HepG2 (cell line): ENCODE measurements around the gene TADA2B. TPM values are rescaled to one million over a fixed set of nuclear protein-coding genes. Genes with fewer than 3 reads are reported as not detected.

Source experiments
- CREB3 ChIP-seq: sonication (generic); formaldehyde crosslinking; IDR thresholded peaks from 2 replicates; pipeline ENCODE4 v1.5.0; 2020; ENCODE audit warnings: missing genetic modification reagents
- EP300 ChIP-seq, 3 experiments: sonication (generic) in 1 of 3; formaldehyde crosslinking in 1 of 3; IDR thresholded peaks; 2 replicates each; pipeline versions ENCODE4 v1.5.1 to v1.6.1; 2011 to 2020; ENCODE audit warnings: low read depth in 2 of 3, low read length in 2 of 3, borderline replicate concordance in 1 of 3, improper control_type of control experiment in 1 of 3, mild to moderate bottlenecking in 1 of 3, missing genetic modification reagents in 1 of 3, moderate library complexity in 1 of 3
- FLYWCH1 ChIP-seq: sonication (generic); formaldehyde crosslinking; IDR thresholded peaks from 2 replicates; pipeline ENCODE4 v1.8.1; 2023; ENCODE audit warnings: mild to moderate bottlenecking, missing genetic modification reagents
- GZF1 ChIP-seq: sonication (generic); formaldehyde crosslinking; IDR thresholded peaks from 2 replicates; pipeline ENCODE4 v1.5.1; 2020; ENCODE audit warnings: mild to moderate bottlenecking, missing genetic modification reagents
- HMGXB3 ChIP-seq: sonication (generic); formaldehyde crosslinking; IDR thresholded peaks from 2 replicates; pipeline ENCODE4 v1.4.0; 2020; ENCODE audit warnings: missing genetic modification reagents, borderline replicate concordance
- ISL2 ChIP-seq: sonication (generic); formaldehyde crosslinking; IDR thresholded peaks from 2 replicates; pipeline ENCODE4 v1.5.0; 2020; ENCODE audit warnings: missing genetic modification reagents
- KDM1A ChIP-seq: IDR thresholded peaks from 2 replicates; pipeline ENCODE4 v1.6.1; 2016; ENCODE audit warnings: missing compliant biosample characterization
- KDM4B ChIP-seq: sonication (generic); formaldehyde crosslinking; IDR thresholded peaks from 2 replicates; pipeline ENCODE4 v1.4.0; 2020; ENCODE audit warnings: missing genetic modification reagents
- PHF20 ChIP-seq: sonication (generic); formaldehyde crosslinking; IDR thresholded peaks from 2 replicates; pipeline ENCODE4 v1.5.0; 2020; ENCODE audit warnings: mild to moderate bottlenecking, missing genetic modification reagents
- RCOR2 ChIP-seq: IDR thresholded peaks from 2 replicates; pipeline ENCODE4 v1.6.1; 2016; ENCODE audit warnings: missing biosample characterization, missing genetic modification reagents
- RFX3 ChIP-seq: IDR thresholded peaks from 2 replicates; pipeline ENCODE4 v1.6.1; 2016; ENCODE audit warnings: missing biosample characterization, missing genetic modification reagents
- SRSF4 ChIP-seq: fragments of 200-400 bp; formaldehyde crosslinking; IDR thresholded peaks from one replicate; pipeline ENCODE4 v1.6.1; 2018; ENCODE audit warnings: mild to moderate bottlenecking, low read depth, low read length, moderate library complexity; ENCODE audit not compliant: poor library complexity, severe bottlenecking
- TBX2 ChIP-seq: sonication (generic); formaldehyde crosslinking; IDR thresholded peaks from 2 replicates; pipeline ENCODE4 v1.5.0; 2020; ENCODE audit warnings: missing genetic modification reagents, mild to moderate bottlenecking, borderline replicate concordance
- ZFP36L1 ChIP-seq: sonication (generic); formaldehyde crosslinking; IDR thresholded peaks from 2 replicates; pipeline ENCODE4 v1.8.0; 2022; ENCODE audit warnings: mild to moderate bottlenecking, missing genetic modification reagents, moderate library complexity
- ZNF552 ChIP-seq: sonication (generic); formaldehyde crosslinking; IDR thresholded peaks from 2 replicates; pipeline ENCODE4 v1.9.0; 2022; ENCODE audit warnings: missing genetic modification reagents, mild to moderate bottlenecking, borderline replicate concordance
- ZNF691 ChIP-seq: sonication (generic); formaldehyde crosslinking; IDR thresholded peaks from 2 replicates; pipeline ENCODE4 v1.4.0; 2020; ENCODE audit warnings: missing genetic modification reagents, low read depth, mild to moderate bottlenecking, borderline replicate concordance
- ZNF720 ChIP-seq: sonication (generic); formaldehyde crosslinking; IDR thresholded peaks from 2 replicates; pipeline ENCODE4 v1.4.0; 2020; ENCODE audit warnings: missing genetic modification reagents
- ZNF761 ChIP-seq: sonication (generic); formaldehyde crosslinking; conservative IDR thresholded peaks from 2 replicates; pipeline ENCODE4 v1.4.0; 2020; ENCODE audit warnings: mild to moderate bottlenecking, missing genetic modification reagents
- ZSCAN20 ChIP-seq: sonication (generic); formaldehyde crosslinking; IDR thresholded peaks from 2 replicates; pipeline ENCODE4 v1.4.0; 2020; ENCODE audit warnings: missing genetic modification reagents, mild to moderate bottlenecking, borderline replicate concordance
- polyA plus RNA-seq, 8 experiments: library from polyadenylated mRNA; depleted of rRNA in 3 of 8; stranded (reverse) in 7 of 8; unstranded in 1 of 8; fragments of >200 nt; fragmentation: Illumina TruSeq in 4 of 8; extraction: Trizol in 4 of 8; gene quantifications; 2 replicates each; pipeline versions ENCODE4 v1.2.1 to v1.2.3, GENCODE V29; 2011 to 2016; ENCODE audit warnings: low read depth in 4 of 8, missing spikeins in 1 of 8, mixed read lengths in 1 of 8; ENCODE audit not compliant: insufficient read depth in 1 of 8
- total RNA-seq, 5 experiments: library from RNA; depleted of rRNA; stranded (reverse); fragments of >200 nt; fragmentation: Illumina TruSeq; extraction: Trizol; gene quantifications; 2 replicates each; pipeline ENCODE4 v1.2.3, GENCODE V29; 2016; ENCODE audit warnings: low read depth in 1 of 5
- TF ChIP-seq, protein P1 (sequence below): sonication (generic); formaldehyde crosslinking; IDR thresholded peaks from 2 replicates; pipeline ENCODE4 v1.9.0; 2022; ENCODE audit warnings: missing genetic modification reagents, mild to moderate bottlenecking, borderline replicate concordance

TADA2B gene
- total and polyA plus RNA-seq, 2 of the 13 experiments (the other 11 are each of a cell fraction or from before 2014, with no cell fraction given), result 4.6 to 8.9 TPM

- TF ChIP-seq FLYWCH1 (no peak), ZNF761 (CRISPR knock-in tag) (0 out of 2 replicates have a peak, but pooled peaks have one; percentile 49), CREB3 (no peak), ZNF552 (CRISPR knock-in tag) (0 out of 2 replicates have a peak, but pooled peaks have one; percentile 71), ZSCAN20 (CRISPR knock-in tag) (no peak), KDM4B (CRISPR knock-in tag) (0 out of 2 replicates have a peak, but pooled peaks have one; percentile 33), ZFP36L1 (CRISPR knock-in tag) (no peak), ZNF691 (peak; percentile 60; the same call in 1 of the 2 replicates), PHF20 (CRISPR knock-in tag) (peak; percentile 28; the same call in 1 of the 2 replicates), GZF1 (CRISPR knock-in tag) (no peak), RFX3 (CRISPR knock-in tag) (peak; percentile 81), SRSF4 (no peak), EP300 (IDR thresholded peaks at IDR 0.05; ENCODE audit: low read depth in 2 of 2, low read length in 2 of 2) (0 out of 4 replicates have a peak, but pooled peaks of 1 of the 2 experiments have one; percentile 9), EP300 (CRISPR knock-in tag; IDR thresholded peaks at IDR 0.05; ENCODE audit: borderline replicate concordance) (peak; percentile 50; the same call in 1 of the 2 replicates), ISL2 (CRISPR knock-in tag) (0 out of 2 replicates have a peak, but pooled peaks have one; percentile 45), HMGXB3 (CRISPR knock-in tag) (no peak), ZNF720 (no peak), TBX2 (CRISPR knock-in tag) (peak; percentile 59; the same call in 1 of the 2 replicates), KDM1A (CRISPR knock-in tag) (peak; percentile 37; the same call in 1 of the 2 replicates), RCOR2 (CRISPR knock-in tag) (no peak)
- TF ChIP-seq, protein P1, sequence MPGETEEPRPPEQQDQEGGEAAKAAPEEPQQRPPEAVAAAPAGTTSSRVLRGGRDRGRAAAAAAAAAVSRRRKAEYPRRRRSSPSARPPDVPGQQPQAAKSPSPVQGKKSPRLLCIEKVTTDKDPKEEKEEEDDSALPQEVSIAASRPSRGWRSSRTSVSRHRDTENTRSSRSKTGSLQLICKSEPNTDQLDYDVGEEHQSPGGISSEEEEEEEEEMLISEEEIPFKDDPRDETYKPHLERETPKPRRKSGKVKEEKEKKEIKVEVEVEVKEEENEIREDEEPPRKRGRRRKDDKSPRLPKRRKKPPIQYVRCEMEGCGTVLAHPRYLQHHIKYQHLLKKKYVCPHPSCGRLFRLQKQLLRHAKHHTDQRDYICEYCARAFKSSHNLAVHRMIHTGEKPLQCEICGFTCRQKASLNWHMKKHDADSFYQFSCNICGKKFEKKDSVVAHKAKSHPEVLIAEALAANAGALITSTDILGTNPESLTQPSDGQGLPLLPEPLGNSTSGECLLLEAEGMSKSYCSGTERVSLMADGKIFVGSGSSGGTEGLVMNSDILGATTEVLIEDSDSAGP, result peak; percentile 78
Observed at GRCh38 chr4:7034262-7035081, 8.7 kb upstream of the TADA2B start (continued).
